ENCODE data around the gene DPP4.

Gene DPP4

GRCh38 chr2:162106146-162106551, 32.1 kb upstream of the DPP4 start:
- TF ChIP-seq CTCF (IDR thresholded peaks at IDR 0.05), result no peak
- Mint-ChIP-seq H3K9me3 (no peaks in the 10 kb centered on the region), H3K4me1 (no peaks in the 10 kb centered on the region), H3K27me3 (ENCODE audit: low read depth, poor library complexity) (peaks cover 3% of the 10 kb centered on the region), H3K27ac (no peak overlapping the region), H3K4me3 (no peak overlapping the region), H3K36me3 (ENCODE audit: low read depth) (no peaks in the 10 kb centered on the region)
- DNase-seq, result no peak

GRCh38 chr2:162103443-162104009, 29.5 kb upstream of the DPP4 start:
- Mint-ChIP-seq H3K36me3 (ENCODE audit: low read depth) (no peaks in the 10 kb centered on the region), H3K27me3 (ENCODE audit: low read depth, poor library complexity) (peaks cover 3% of the 10 kb centered on the region), H3K4me1 (no peaks in the 10 kb centered on the region), H3K4me3 (no peak overlapping the region), H3K27ac (no peak overlapping the region), H3K9me3 (no peaks in the 10 kb centered on the region)
- TF ChIP-seq CTCF (IDR thresholded peaks at IDR 0.05), result no peak
- no peak for DNase-seq

GRCh38 chr2:162100579-162100978, 26.6 kb upstream of the DPP4 start:
- DNase-seq, result no peak
- H3K9me3 Mint-ChIP-seq, result no peaks in the 10 kb centered on the region

GRCh38 chr2:162099836-162100235, 25.8 kb upstream of the DPP4 start:
- Mint-ChIP-seq H3K36me3 (ENCODE audit: low read depth) (no peaks in the 10 kb centered on the region), H3K27ac (no peak overlapping the region), H3K4me1 (no peaks in the 10 kb centered on the region), H3K27me3 (ENCODE audit: low read depth, poor library complexity) (peaks cover 3% of the 10 kb centered on the region), H3K9me3 (no peaks in the 10 kb centered on the region), H3K4me3 (no peak overlapping the region)
- no peak for DNase-seq
- no peak for TF ChIP-seq CTCF (IDR thresholded peaks at IDR 0.05)

More at GRCh38 chr2:162100579-162100978, 26.6 kb upstream of the DPP4 start:
- Mint-ChIP-seq H3K4me3 (no peak overlapping the region), H3K36me3 (ENCODE audit: low read depth) (no peaks in the 10 kb centered on the region), H3K27ac (no peak overlapping the region), H3K27me3 (ENCODE audit: low read depth, poor library complexity) (peaks cover 3% of the 10 kb centered on the region), H3K4me1 (no peaks in the 10 kb centered on the region)
- no peak for TF ChIP-seq CTCF (IDR thresholded peaks at IDR 0.05)

- H3K4me1 Mint-ChIP-seq, result no peaks in the 10 kb centered on the region
- H3K27ac Mint-ChIP-seq, result no peak overlapping the region
These were observed 18.9 kb upstream of the DPP4 start for GRCh38 chr2:162092658-162093556.

More at GRCh38 chr2:162092658-162093556, 18.9 kb upstream of the DPP4 start:
- Mint-ChIP-seq H3K9me3 (no peaks in the 10 kb centered on the region), H3K27me3 (ENCODE audit: low read depth, poor library complexity) (peaks cover 8% of the 10 kb centered on the region), H3K36me3 (ENCODE audit: low read depth) (no peaks in the 10 kb centered on the region), H3K4me3 (no peak overlapping the region)
- no peak for TF ChIP-seq CTCF (IDR thresholded peaks at IDR 0.05)
- DNase-seq, result no peak
